Measurements from ENCODE around the gene CLTB.
"Not testable (repeated sequence)": the region's sequence is repeated elsewhere in the genome, so short reads cannot be mapped to it uniquely, and the experiment has no call there.

The CLTB gene

GRCh38 chr5:176427971-176428370 is 11.6 kb upstream of the CLTB start:
- H3K4me3 ChIP-seq (ENCODE audit: low read depth, low read length) = no peak overlapping the region

DNA sequence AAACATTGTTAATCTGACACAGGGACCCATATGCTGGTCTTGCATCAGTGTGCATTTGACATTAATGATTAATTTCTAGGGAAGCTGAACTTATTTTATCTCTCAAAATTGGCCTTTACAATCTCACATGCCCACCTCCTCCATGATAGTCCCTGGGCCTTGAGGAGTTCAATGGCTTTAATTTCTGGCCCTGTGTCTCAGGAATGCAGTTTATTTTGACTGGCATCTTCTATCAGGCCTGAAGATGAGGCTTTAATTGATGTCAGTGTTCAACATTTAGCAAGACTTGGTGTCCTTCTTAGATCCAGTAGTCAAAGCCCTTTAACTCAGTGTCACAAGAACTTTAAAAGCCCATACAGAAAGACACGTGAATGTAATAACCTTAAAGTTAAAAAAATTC is 10.5 kb upstream of the CLTB start:
- H3K4me3 ChIP-seq (ENCODE audit: low read depth, low read length) = no peak overlapping the region

DNA sequence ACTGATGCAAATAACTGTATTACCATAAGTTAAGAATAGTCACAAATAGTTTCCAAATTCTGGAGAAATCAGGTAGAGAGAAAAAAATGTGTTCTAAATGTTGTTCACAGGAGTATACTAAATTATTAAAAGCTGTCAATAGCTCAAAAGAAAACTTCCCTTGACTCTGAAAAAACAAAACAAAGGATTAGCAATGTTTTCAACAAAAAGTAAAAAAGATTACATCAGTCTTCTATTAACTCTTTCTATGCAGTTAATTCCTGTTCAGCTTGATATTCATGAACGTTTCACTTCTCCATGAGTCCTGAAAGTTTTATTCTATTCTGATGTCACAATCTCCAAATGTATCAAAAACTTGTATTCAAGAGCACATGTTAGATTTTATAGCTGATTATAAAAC is 9.5 kb upstream of the CLTB start:
- H3K4me3 ChIP-seq (ENCODE audit: low read depth, low read length) = no peak overlapping the region

DNA sequence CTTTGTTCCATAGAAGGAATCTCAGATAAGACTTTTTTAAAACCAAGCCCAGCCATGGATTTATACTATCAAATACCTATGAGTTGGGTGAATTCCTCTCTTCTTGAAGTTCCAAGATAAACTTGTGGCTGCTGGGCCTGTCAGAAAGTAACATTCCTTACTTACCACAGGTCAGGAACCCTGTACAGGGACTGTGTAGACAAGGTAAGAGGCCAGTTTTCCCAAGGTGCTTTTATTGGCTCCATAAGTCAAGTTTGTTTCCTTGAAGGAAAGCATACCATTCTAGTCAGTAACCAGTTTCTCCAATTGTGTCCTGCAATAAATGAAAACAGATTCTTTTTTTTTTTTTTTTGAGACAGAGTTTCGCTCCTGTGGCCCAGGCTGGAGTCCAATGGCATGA is 8.8 kb upstream of the CLTB start:
- H3K4me3 ChIP-seq (ENCODE audit: low read depth, low read length) = no peak overlapping the region

- no peak overlapping the region for H3K4me3 ChIP-seq (ENCODE audit: low read depth, low read length)
Observed at GRCh38 chr5:176424181-176424580, 7.8 kb upstream of the CLTB start.

- H3K4me3 ChIP-seq (ENCODE audit: low read depth, low read length) = no peak overlapping the region
Observed at GRCh38 chr5:176420972-176421544, 4.7 kb upstream of the CLTB start.

- H3K4me3 ChIP-seq (ENCODE audit: low read depth, low read length) = no peak overlapping the region
Observed at GRCh38 chr5:176420086-176420485, 3.7 kb upstream of the CLTB start.

DNA sequence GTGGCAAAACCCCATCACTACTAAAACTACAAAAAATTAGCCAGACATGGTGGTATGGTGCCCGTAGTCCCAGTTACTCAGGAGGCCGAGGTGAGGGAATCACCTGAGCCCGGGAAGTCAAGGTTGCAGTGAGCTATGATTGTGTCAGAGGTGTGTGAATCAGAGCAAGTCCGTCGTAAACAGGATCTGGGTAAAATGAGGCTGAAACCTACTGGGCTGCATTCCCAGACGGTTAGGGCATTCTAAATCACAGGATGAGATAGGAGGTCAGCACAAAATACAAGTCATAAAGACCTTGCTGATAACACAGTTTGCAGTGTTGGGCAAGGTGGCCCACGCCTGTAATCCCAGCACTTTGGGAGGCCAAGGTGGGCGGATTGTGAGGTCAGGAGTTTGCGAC is 1.9 kb upstream of the CLTB start:
- H3K4me3 ChIP-seq (ENCODE audit: low read depth, low read length) = no peak overlapping the region

DNA sequence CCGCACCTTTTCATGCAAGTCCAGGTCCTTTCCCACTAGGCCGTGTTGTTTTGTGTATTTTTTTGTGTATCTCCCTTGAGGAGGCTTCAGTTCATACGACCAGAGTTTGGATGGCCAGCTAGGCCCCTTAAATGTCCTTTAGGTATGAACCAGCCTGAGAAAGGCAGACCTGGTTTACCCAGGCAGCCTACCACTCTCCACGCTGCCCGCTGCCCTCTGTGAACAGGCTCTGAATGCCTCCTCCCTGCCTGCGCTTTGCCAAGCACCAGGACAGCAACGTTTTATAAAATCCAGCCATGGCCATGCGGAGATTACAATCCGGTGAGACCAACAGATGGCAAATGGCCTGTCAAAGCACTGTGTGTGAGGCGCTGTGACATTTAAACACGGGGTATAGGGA is 626 bp upstream of the CLTB start:
- no peak overlapping the region for H3K4me3 ChIP-seq (ENCODE audit: low read depth, low read length)

GRCh38 chr5:176415240-176415951 is 943 bp downstream of the CLTB start:
- peak overlapping the region; percentile 72 for H3K4me3 ChIP-seq (ENCODE audit: low read depth, low read length)

DNA sequence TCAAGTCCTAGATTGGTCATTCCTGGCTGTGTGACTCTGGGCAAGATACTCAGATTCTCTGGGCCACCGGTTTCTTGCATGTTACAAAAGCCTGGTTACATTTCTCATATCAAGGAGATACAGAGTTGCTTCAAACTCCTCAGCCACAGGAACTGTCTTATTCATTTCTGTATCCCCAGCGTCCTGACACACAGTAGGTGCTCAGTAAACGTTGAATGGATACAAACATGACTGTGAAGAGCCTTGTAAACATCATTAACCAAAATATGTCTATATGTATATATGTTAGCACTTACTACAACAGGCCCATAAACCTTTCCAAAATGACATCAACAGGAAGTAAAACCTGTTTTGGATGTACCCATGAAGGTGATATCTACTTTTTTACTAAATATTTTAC is 1.6 kb downstream of the CLTB start:
- no peak overlapping the region for H3K4me3 ChIP-seq (ENCODE audit: low read depth, low read length)

DNA sequence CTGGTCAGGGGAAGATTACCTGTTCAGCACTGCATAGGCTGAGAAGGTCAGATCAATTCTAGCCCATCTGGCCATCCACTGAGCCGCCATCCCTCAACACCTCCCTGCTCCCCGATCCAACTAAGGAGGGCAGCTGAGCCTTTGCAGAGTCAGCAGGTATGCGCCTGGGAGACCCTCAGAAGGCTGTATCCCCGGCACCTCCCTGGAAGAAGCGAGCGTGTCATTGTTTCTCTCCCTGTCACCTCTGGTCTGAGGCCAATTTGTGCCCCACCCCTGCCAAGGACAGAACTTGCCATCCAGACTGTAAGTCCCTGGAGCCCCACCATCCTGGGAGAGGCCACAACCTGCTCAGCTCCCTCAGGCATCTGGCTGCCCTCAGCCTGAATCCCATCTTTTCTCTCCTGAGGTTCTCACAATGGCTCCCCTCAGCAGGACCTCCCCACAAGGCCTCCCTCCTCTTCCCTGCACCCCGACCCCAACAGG is 2.6 kb downstream of the CLTB start:
- no peak overlapping the region for H3K4me3 ChIP-seq (ENCODE audit: low read depth, low read length)

GRCh38 chr5:176413255-176413565 is 3.1 kb downstream of the CLTB start:
- no peak overlapping the region for H3K4me3 ChIP-seq (ENCODE audit: low read depth, low read length)

- H3K4me3 ChIP-seq (ENCODE audit: low read depth, low read length) = no peak overlapping the region
Observed at GRCh38 chr5:176412517-176413254, 3.7 kb downstream of the CLTB start.

DNA sequence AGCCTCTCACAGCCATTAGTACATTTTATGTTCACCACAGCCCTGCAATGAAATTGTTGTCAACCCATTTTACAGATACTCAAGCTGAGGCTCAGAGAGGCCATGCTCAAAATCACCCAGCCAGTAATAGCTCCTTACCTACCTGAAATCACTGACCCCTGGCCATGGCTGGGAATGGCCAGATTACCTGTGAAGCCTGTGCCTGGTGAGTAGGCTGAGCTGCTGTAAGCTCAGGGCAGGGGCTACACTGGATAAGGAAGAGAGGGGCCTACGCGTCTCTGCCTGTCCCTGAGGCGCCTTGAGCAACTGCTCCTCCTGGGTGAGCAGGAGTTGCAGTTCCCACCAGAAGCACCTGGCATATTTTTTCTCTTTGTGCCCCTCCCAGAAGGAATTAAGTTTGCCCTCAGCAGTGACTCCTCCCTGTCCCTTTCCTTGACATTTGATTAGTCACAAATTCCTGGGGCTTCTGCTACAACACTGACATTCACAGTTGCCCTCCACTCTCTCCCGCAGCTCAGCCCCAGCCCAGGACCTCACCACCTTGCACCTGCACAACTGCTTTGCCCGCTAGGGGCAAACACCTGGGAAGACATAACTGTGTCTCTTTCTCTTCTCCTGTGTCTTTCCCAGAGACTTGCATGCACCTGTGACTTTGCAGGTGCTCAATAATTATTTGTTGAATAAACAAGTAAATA is 5.7 kb downstream of the CLTB start:
- no peak overlapping the region for H3K4me3 ChIP-seq (ENCODE audit: low read depth, low read length)

DNA sequence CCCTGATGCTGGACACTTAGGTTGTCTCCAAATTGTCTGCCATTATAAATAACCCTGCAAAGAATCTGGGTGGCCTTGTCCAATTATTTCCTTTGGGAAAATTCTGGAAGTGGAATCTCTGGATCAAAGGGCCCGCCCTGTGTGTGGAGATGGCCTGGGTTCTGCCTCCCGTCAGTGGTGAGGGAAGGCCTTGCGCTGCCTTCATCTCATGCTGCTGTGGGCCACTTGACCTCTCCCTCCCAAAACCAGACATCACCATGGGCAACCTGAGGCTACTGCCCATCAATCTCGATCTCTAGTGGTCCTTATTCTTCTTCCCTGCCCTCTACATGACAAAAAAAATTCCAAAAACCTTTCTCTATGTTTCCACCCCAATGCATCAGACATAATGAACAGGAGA is 6.6 kb downstream of the CLTB start:
- H3K4me3 ChIP-seq (ENCODE audit: low read depth, low read length) = no peak overlapping the region

DNA sequence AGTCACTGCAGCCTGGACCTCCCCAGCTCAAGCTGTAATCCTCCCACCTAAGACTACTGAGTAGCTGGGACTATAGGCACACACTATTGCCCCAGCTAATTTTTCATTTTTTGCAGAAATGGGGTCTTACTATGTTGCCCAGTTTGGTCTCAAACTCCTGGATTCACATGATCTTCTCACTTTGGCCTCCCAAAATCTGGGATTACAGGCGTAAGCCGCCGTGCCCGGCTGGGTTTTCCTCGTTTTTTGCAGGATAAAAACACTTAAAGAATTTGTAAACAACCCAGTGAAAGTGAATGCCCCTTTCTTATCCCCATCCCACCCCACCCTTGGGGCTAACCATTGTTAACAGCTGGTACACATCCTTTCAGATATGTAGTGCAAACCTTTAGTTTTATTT is 7.7 kb downstream of the CLTB start:
- H3K4me3 ChIP-seq (ENCODE audit: low read depth, low read length) = no peak overlapping the region

- H3K4me3 ChIP-seq (ENCODE audit: low read depth, low read length) = not testable (repeated sequence)
Observed at GRCh38 chr5:176408252-176408573, 8.1 kb downstream of the CLTB start.

GRCh38 chr5:176407456-176408251 is 8.7 kb downstream of the CLTB start:
- no peak overlapping the region for H3K4me3 ChIP-seq (ENCODE audit: low read depth, low read length)

GRCh38 chr5:176406436-176407052 is 9.8 kb downstream of the CLTB start:
- no peak overlapping the region for H3K4me3 ChIP-seq (ENCODE audit: low read depth, low read length)

All from iPS-11a (cell line).